Stimulated activated naive CD8-positive, alpha-beta T cell treated with anti-CD3 and anti-CD28 coated beads, Interleukin-15, amount 100 ng/mL, for 72 hours (primary cell): ENCODE data around the gene MAP2K3.
"Not testable (repeated sequence)": the region's sequence is repeated elsewhere in the genome, so short reads cannot be mapped to it uniquely, and the experiment has no call there.

Experiments used
- ATAC-seq: fragments of 150-1000 bp; cut with Tn5 transposase; 2 replicates; pipeline ENCODE4 v1.10.0; 2021; ENCODE audit warnings: mild to moderate bottlenecking, moderate library complexity
- DNase-seq, 2 donors: peaks; one replicate each; pipeline ENCODE4 v3.0.0; 2021 to 2022
- H3K27ac Mint-ChIP-seq, 2 donors: one replicate each; pipeline ENCODE4 v1.8.0; 2022; ENCODE audit warnings: mild to moderate bottlenecking in 2 of 2, mixed read lengths in 2 of 2, moderate library complexity in 2 of 2
- H3K27me3 Mint-ChIP-seq: one replicate; pipeline ENCODE4 v1.8.0; 2022; ENCODE audit warnings: mixed read lengths
- H3K4me1 Mint-ChIP-seq: one replicate; pipeline ENCODE4 v1.8.0; 2022; ENCODE audit warnings: mild to moderate bottlenecking, mixed read lengths
- H3K4me3 Mint-ChIP-seq, 2 donors: one replicate each; pipeline ENCODE4 v1.8.0; 2022; ENCODE audit warnings: mild to moderate bottlenecking in 2 of 2, mixed read lengths in 2 of 2, moderate library complexity in 1 of 2
- H3K9me3 Mint-ChIP-seq, 2 donors: one replicate each; pipeline ENCODE4 v1.8.0; 2022; ENCODE audit warnings: mixed read lengths in 2 of 2

Gene MAP2K3

DNA sequence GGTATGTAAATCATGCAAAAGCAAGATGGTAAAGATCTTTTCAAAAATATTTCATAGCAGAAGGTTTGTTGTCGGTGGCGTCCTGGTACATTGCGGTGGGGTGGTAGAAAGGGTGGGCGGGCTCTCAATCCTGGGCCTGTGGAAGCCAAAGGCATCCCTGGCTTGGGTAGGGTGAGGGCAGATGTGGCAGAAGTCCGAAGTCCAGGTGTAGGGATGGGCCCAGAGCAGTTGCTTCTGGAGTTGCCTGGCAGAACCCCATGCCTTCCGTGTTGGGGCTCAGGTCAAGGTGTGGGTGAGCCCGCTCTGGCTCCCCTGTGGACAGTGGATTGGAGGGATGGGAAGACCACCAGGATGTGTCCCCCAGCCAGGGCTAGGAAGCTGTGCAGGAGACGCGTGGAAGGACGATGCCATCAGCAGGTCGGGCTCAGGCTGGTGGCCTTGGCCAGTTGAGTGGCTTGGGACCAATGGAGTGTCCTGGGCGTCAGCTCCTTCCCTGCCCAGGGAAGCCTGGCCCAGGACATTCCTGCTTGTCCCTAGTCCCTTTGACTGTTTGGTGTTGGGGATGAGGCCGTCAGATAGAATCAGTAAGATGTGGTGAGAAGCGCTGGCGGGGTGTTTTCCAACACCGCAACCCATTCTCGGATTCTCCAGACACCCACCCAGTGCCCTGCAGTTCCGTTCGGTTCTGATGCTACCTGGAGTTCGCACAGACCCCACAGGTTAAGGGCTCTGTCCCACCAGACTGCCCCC, 21.1 kb downstream of the MAP2K3 start:
- H3K4me3 Mint-ChIP-seq, DNase-seq, H3K4me1 Mint-ChIP-seq, H3K27me3 Mint-ChIP-seq, H3K27ac Mint-ChIP-seq, ATAC-seq: not testable (repeated sequence)
- peaks cover 0 to 15% of the 10 kb centered on the region in 2 donors for H3K9me3 Mint-ChIP-seq

DNA sequence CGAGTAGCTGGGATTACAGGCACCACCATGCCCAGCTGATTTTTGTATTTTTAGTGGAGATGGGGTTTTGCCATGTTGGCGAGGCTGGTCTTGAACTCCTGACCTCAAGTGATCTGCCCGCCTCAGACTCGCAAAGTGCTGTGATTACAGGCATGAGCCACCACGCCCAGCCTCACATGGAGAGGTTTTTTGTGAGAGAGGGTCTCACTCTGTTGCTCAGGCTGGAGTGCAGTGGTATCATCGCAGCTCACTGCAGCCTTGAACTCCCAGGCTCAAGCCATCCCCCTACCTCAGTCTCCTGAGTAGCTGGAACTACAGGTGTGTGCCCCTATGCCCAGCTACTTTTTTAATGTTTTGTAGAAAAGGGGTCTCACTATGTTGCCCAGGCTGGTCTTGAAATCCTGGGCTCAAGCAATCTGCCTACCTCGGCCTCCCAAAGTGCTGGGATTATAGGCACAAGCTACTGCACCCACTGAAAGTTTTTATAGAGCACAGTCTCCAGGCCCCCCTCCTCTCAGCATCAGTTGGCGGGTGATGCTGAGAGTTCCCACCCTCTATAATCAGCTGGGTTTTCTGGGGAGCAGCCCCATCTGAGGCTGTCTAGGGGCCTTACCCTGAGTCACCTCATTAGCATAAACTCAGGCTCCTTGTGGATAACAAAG, 22.2 kb downstream of the MAP2K3 start:
- not testable (repeated sequence) for DNase-seq, ATAC-seq, H3K4me3 Mint-ChIP-seq, H3K27ac Mint-ChIP-seq, H3K27me3 Mint-ChIP-seq, H3K4me1 Mint-ChIP-seq
- peaks cover 0 to 15% of the 10 kb centered on the region in 2 donors for H3K9me3 Mint-ChIP-seq

DNA sequence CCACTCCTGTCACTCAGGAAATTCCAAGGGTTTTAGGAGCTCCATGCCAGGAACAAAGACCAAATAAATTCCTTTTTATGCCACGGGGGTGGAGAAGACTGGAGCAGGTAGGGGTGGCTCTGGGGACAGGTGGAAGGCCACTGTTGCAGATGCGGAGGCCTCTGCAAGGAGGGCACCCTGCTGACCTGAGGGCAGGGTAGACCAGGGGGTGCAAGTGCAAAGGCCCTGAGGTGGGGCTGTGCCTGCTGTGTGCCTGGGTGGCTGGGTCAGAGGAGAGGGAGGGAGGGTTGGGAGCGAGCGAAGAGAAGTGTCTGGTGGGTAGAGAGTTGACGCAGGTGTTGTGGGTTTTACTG, 22.7 kb downstream of the MAP2K3 start:
- H3K9me3 Mint-ChIP-seq = peaks cover 0 to 15% of the 10 kb centered on the region in 2 donors
- not testable (repeated sequence) for H3K27ac Mint-ChIP-seq, H3K4me3 Mint-ChIP-seq, DNase-seq, H3K27me3 Mint-ChIP-seq, ATAC-seq, H3K4me1 Mint-ChIP-seq

DNA sequence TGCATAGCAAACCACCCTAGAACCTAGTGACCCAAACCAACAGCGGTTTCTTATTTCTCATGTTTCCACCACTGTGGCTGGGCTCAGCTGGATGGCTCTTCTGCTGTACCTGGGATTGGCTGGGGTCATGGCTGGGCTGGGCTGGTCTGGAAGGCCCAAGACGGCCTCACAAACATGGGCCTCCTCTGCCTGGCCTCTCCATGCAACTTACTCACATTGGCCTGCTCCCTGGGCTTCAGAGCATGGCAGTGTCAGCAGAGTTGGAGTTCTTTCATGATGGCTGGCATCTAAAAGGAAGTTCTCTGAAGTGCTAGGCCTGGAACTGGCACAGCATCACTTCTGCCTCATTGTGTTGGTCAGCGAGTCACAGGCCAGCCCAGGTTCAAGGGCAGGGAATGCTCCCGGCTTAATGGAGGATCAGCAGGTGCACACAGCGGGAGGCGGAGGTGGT, 24.4 kb downstream of the MAP2K3 start:
- peaks cover 0 to 15% of the 10 kb centered on the region in 2 donors for H3K9me3 Mint-ChIP-seq
- not testable (repeated sequence) for H3K4me1 Mint-ChIP-seq

DNA sequence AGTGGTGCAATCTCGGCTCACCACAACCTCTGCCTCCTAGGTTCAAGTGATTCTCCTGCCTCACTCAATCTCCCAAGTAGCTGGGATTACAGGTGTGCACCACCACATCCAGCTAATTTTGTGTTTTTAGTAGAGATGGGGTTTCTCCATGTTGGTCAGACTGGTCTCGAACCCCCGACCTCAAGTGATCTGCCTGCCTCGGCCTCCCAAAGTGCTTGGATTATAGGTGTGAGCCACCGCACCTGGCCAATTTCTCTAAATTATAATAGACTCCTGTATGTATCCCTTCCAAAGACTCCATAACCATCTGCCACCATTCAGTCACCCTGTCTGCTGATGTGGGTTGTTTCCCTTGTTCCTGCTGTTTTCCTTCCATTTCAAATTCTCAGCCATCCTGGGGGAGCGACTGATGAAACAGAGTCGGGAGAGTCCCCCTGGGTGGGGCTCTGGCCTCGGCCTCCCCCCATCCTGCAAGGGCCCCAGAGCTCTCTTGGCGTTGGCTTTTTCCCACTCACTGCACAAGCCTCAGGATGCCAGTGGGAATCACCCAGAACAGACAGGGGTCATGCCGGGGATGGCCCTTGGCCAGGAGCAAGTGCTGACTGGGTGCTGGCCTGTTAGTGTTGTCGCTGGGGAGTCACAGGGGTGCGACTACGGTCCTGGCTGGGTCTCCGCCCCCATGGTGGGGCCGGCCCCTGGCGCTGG, 25.7 kb downstream of the MAP2K3 start:
- Mint-ChIP-seq H3K9me3 (peaks cover 0 to 15% of the 10 kb centered on the region in 2 donors), H3K27ac (peak overlapping the region in 1 of 2 donors; percentile 59)
- H3K4me1 Mint-ChIP-seq, H3K27me3 Mint-ChIP-seq, DNase-seq, ATAC-seq, H3K4me3 Mint-ChIP-seq: not testable (repeated sequence)

More for the DNA sequence above, 24.4 kb downstream of the MAP2K3 start:
- ATAC-seq, H3K27me3 Mint-ChIP-seq, DNase-seq, H3K27ac Mint-ChIP-seq, H3K4me3 Mint-ChIP-seq: not testable (repeated sequence)

DNA sequence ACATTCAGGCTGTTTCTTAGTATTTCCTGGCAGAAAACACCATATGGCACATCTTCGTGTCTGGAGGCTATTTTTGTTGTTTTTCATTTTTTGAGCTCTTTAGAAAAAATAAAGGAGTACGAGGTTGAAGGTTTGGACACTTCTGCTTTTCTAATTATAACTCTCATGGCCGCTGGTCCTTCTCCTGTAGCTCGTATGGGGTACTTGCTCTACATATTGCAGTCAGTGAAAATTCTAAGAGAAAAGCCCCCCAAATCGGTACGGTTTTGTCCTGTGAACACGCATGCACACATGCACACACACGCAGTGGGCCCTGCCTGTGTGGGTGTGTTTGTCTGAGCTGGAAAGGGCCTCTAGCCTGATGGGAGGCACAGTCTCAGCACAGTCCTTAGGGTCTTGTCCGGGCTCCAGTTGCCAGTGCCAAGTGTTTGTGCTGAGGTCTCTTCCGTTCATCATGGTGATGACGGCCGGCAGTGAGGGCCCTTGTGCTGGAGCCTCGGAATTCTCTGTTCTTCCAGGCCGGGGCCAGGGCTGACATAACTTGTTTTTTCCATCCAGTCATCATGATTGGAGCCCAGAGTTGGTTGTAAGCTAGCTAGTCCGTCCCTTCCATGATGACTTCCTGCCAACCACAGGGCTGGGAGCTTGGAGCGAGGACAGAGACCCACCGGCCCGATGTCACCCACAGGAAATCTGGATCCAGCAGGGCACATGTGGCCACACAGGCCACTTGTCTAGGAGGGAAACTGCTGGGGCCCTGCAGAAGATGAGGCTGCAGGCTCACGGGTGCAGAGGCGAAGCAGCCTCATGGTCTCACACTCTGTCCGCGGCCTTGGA, 26.5 kb downstream of the MAP2K3 start:
- not testable (repeated sequence) for H3K4me1 Mint-ChIP-seq, DNase-seq, H3K27me3 Mint-ChIP-seq, H3K4me3 Mint-ChIP-seq, ATAC-seq, H3K9me3 Mint-ChIP-seq
- peak overlapping the region in 1 of 2 donors; percentile 19 for H3K27ac Mint-ChIP-seq

DNA sequence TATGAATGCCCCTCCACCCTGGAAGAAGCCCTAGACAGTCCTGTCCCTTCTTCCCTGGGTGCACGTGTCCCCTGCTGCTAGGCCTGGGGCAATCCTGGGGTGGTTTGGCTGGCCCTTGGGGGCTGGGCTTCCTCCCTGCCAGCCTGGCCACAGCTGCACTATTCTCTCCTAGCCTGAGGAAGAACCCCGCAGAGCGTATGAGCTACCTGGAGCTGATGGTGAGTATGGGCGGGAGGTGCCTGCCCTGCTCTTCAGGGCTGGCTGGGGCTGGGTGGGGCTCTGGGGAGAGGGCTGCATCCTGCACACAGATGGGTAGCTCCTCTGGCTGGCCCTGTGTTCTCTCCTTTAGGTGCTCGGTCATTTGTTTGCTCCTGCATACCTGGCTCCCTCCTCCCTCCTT, 28.8 kb downstream of the MAP2K3 start:
- DNase-seq = no peak
- peak overlapping the region in 1 of 2 donors; percentile 63 for H3K27ac Mint-ChIP-seq
- no peaks in the 10 kb centered on the region for H3K27me3 Mint-ChIP-seq
- no peak for ATAC-seq
- H3K4me3 Mint-ChIP-seq = no peak overlapping the region
- no peaks in the 10 kb centered on the region for H3K4me1 Mint-ChIP-seq
- peaks cover 0 to 9% of the 10 kb centered on the region in 2 donors for H3K9me3 Mint-ChIP-seq

DNA sequence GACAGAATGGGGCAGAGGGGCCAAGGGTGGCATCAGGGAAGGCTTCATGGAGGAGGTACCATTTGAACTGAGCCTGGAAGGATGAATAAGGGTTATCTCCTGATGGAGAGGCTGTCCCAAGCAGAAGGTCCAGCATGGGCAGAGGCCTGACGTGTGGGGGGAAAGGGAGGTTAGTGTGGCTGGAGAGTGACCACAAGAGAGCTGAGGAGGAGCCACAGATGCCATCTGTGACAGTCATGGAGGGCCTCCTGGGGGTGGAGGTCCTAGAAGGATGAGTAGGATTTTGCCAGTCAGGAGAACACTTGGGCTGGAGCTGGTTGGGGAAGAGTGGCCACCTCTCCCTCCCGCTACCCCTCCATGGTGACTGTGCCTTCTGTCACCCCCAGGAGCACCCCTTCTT, 29.2 kb downstream of the MAP2K3 start:
- not testable (repeated sequence) for H3K9me3 Mint-ChIP-seq, H3K4me3 Mint-ChIP-seq, H3K4me1 Mint-ChIP-seq, DNase-seq, H3K27me3 Mint-ChIP-seq, ATAC-seq
- H3K27ac Mint-ChIP-seq = peak overlapping the region in 1 of 2 donors; percentile 63

DNA sequence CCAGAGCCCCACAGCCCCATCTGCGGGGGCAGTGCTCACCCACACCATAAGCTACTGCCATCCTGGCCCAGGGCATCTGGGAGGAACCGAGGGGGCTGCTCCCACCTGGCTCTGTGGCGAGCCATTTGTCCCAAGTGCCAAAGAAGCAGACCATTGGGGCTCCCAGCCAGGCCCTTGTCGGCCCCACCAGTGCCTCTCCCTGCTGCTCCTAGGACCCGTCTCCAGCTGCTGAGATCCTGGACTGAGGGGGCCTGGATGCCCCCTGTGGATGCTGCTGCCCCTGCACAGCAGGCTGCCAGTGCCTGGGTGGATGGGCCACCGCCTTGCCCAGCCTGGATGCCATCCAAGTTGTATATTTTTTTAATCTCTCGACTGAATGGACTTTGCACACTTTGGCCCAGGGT, 29.8 kb downstream of the MAP2K3 start:
- H3K27ac Mint-ChIP-seq, H3K4me1 Mint-ChIP-seq, ATAC-seq, H3K27me3 Mint-ChIP-seq, DNase-seq, H3K9me3 Mint-ChIP-seq, H3K4me3 Mint-ChIP-seq: not testable (repeated sequence)

DNA sequence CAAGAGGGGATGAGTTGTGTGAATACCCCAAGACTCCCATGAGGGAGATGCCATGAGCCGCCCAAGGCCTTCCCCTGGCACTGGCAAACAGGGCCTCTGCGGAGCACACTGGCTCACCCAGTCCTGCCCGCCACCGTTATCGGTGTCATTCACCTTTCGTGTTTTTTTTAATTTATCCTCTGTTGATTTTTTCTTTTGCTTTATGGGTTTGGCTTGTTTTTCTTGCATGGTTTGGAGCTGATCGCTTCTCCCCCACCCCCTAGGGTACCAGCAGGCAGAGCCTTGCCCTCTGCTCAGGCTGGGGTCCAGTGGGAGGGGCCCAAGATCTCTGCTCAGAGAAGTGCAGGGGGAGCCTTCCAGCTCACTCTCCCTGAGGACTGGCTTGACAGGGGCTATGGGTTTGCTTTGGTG, 30.2 kb downstream of the MAP2K3 start:
- not testable (repeated sequence) for H3K4me3 Mint-ChIP-seq, H3K4me1 Mint-ChIP-seq
- peak overlapping the region in 1 of 2 donors; percentile 93 for H3K27ac Mint-ChIP-seq

DNA sequence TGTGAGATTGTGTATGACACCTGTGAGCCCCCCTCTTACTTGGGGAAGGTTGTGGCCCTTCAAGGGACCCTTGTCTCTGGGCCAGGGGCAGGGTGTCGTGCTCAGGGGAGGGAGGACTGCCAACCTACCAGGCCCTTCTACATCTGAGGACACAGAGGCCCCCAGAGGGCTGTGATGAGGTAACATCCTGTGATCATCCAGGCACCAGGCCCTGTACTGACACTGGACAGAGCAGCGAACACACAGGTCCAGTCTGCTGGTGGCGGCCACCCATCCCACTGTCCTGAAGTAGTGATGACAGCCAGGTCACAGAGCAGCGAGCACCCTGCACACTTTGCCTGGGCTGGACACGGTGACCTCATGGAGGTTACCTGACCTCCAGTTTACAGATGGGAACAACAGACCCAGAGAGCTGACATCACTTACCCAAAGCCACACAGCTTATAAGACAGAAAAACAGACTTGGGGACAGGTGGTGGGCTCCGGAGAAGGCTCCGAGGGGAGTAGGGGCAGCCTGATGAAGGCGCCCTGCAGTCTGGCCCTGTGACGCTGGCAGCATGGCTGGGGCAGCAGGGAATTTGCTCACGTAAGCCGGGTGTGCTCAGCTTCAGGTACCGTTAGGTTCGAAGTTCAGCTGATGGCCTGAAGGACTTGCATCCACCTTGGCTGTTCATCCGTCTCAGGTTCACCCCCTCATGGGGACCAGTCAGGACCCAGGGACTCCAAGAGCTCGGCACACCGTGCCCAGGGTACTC, 30.9 kb downstream of the MAP2K3 start:
- not testable (repeated sequence) for H3K4me3 Mint-ChIP-seq, H3K4me1 Mint-ChIP-seq, DNase-seq, H3K9me3 Mint-ChIP-seq, ATAC-seq, H3K27me3 Mint-ChIP-seq, H3K27ac Mint-ChIP-seq

More for the DNA sequence above, 30.2 kb downstream of the MAP2K3 start:
- H3K27me3 Mint-ChIP-seq, DNase-seq, ATAC-seq, H3K9me3 Mint-ChIP-seq: not testable (repeated sequence)

DNA sequence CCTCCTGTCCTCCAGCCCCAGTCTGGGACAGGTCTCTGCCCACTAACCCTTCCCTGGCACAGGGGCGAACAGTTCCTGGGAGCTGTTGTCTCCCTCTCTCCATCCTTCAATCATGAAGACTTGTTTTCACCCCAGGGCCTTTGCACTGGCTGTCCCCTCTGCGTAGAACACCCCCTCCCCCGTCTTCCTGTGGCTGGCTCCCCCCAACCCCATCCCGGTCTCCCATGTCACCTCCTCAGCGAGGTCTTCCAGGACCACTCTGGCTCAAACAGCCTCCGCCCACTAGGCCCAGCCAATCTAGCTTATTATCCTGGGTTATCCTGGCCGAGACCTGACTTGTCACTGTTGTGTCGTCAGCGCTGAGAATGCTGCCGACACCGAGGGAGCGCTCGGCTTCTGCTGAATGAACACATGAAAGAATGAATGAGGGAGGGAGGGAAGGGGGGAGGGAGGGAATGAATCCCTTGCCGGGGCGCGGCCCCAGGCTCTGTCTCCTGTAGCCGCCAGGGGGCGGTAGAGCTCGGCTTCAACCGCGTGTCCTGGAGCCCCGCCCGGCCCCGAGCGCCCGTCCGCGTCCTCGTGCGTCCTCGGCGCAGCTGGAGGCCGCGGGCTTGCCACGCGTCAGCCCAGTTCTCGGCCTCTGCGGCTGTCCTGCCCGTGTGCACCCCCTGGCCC, 31.8 kb downstream of the MAP2K3 start:
- DNase-seq, H3K4me3 Mint-ChIP-seq, H3K27ac Mint-ChIP-seq, H3K4me1 Mint-ChIP-seq, H3K27me3 Mint-ChIP-seq, H3K9me3 Mint-ChIP-seq: not testable (repeated sequence)
- ATAC-seq = peak; percentile 86

DNA sequence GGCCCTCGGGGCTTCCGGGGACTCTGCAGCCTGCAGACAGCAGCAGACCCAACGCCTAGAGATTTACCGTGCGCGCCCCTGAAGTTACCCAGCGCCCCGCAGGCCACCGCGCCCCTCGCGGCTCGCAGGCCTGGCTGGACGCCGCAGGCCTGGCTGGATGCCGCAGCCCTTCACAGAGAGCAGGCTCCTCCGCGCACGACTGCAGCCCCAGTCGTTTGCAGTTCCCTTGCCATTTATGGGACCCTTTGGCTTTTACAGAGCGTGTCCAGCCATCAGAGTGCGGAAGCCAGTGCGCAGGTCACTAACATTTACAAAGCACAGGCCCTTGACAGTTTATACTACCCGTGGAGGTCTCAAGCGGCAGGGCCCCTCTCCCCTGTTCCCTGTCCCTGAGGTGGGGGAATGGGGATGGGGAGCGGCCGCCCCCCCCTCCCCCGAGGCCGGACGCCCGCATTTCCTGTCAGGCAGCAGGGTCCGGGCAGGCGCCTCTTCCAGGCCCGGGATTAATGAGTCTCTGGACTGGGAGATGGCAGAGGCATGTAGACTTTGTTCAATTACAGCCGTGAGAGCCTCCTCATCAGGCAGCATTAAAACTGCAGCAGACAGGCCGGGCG, 32.5 kb downstream of the MAP2K3 start:
- peak; percentile 27 for ATAC-seq
- peak overlapping the region in 1 of 2 donors; percentile 34 for H3K27ac Mint-ChIP-seq
- not testable (repeated sequence) for DNase-seq, H3K4me1 Mint-ChIP-seq, H3K9me3 Mint-ChIP-seq, H3K27me3 Mint-ChIP-seq, H3K4me3 Mint-ChIP-seq

DNA sequence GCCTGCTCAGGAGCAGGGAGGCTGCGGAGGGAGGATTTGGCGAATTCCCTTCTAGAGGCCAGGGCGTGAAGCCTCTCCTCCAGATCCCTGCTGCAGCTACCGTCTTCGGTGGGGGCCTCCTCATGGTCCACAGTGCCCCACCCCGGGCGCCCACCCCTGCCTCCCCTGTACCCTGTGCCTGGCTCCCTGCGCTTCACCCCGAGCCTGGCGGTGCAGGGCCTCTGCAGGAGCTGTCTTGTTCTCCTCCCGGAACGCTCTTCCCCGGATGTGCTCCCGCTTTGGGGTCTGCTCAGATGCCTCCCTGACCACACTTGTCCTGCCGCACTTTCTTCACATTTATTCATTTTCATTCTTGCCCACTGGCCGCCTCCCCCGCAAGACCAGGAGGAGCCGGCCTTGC, 33.3 kb downstream of the MAP2K3 start:
- DNase-seq, H3K9me3 Mint-ChIP-seq, H3K27ac Mint-ChIP-seq, H3K4me1 Mint-ChIP-seq, ATAC-seq, H3K27me3 Mint-ChIP-seq: not testable (repeated sequence)
- H3K4me3 Mint-ChIP-seq = peak overlapping the region in 1 of 2 donors; percentile 16
